ENCODE data around the gene CUEDC1. TPM values are rescaled to one million over a fixed set of nuclear protein-coding genes. Genes with fewer than 3 reads are reported as not detected.
A peak's percentile ranks its signal among the peaks of the same experiment; 100 is the strongest.

The CUEDC1 gene
- total RNA-seq, 2 donors from 2014 or later = 33.0 to 44.9 TPM

DNA sequence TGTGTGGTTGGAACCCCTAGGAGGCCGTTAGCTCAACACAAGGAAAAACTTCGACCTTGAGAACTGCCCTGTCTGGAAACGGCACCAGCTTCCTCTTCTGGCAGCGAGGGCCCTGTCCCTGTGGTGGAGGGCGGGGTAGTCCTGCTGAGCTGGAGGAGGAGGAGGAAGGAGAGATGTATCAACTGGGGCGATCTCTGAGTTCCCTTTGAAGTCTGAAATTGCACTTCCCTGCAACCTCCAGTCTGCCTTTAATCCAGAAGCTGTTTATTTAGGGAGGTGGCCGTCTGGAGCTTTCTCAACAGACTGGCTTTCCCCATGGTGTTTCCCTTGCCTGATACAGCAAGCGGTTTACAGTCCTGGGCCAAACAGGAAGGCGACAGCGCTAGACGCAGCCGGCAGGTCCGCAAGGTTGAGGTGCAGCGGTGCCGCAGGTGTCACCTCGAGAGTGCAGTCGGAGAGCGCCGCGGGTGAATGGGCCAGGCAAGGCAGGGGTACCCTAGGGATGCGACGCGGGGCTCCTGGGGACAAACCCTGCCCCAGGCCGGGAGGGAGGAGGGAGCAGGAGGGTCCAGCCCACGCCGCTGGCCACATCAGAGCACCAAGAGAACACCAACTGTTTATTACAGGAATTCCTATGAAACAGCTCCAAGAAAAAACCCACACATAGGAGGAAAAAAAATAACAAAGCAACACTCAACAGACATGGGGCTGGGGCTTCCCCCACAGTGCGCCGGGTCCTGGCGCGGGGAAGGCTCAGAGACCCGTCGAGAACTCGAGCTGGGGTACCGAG is 94.0 kb downstream of the CUEDC1 start:
- peak overlapping the region; percentile 80 to 91 for H3K27ac ChIP-seq
- intact Hi-C loops (cut with DNase I) = no loop called here
- TF ChIP-seq, protein P1, sequence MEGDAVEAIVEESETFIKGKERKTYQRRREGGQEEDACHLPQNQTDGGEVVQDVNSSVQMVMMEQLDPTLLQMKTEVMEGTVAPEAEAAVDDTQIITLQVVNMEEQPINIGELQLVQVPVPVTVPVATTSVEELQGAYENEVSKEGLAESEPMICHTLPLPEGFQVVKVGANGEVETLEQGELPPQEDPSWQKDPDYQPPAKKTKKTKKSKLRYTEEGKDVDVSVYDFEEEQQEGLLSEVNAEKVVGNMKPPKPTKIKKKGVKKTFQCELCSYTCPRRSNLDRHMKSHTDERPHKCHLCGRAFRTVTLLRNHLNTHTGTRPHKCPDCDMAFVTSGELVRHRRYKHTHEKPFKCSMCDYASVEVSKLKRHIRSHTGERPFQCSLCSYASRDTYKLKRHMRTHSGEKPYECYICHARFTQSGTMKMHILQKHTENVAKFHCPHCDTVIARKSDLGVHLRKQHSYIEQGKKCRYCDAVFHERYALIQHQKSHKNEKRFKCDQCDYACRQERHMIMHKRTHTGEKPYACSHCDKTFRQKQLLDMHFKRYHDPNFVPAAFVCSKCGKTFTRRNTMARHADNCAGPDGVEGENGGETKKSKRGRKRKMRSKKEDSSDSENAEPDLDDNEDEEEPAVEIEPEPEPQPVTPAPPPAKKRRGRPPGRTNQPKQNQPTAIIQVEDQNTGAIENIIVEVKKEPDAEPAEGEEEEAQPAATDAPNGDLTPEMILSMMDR (IDR thresholded peaks at IDR 0.05) = peak in 2 of 4 experiments; percentile 8 to 11
- no peak for TF ChIP-seq POLR2A (IDR thresholded peaks at IDR 0.05)
- peak; percentile 69 for TF ChIP-seq POLR2AphosphoS5 (IDR thresholded peaks at IDR 0.05)
- no peaks in the 10 kb centered on the region for H3K27me3 ChIP-seq (replicated peaks; ENCODE audit: insufficient read depth)
- H3K4me3 ChIP-seq = peak overlapping the region; percentile 33 to 46
- H3K36me3 ChIP-seq = no peaks in the 10 kb centered on the region
- DNase-seq (ENCODE audit: low spot score) = peak; percentile 76
- no peaks in the 10 kb centered on the region for H3K9me3 ChIP-seq
- under 1% methylated on average over 34 of the region's 34 CpGs for WGBS
- H3K4me1 ChIP-seq (replicated peaks) = peaks cover 15% of the 10 kb centered on the region

GRCh38 chr17:57860414-57860999 is 94.7 kb downstream of the CUEDC1 start:
- peak overlapping the region in 1 of 2 donors; percentile 46 for H3K4me3 ChIP-seq
- H3K36me3 ChIP-seq = no peaks in the 10 kb centered on the region
- peak overlapping the region; percentile 80 to 91 for H3K27ac ChIP-seq
- DNase-seq (ENCODE audit: low spot score) = no peak
- WGBS = 50% methylated on average over 6 of the region's 6 CpGs
- no peaks in the 10 kb centered on the region for H3K9me3 ChIP-seq
- TF ChIP-seq, protein P1 (IDR thresholded peaks at IDR 0.05) = no peak
- TF ChIP-seq POLR2A (IDR thresholded peaks at IDR 0.05) (no peak), POLR2AphosphoS5 (IDR thresholded peaks at IDR 0.05) (no peak)
- peaks cover 15% of the 10 kb centered on the region for H3K4me1 ChIP-seq (replicated peaks)
- intact Hi-C loops (cut with DNase I) = no loop called here
- H3K27me3 ChIP-seq (replicated peaks; ENCODE audit: insufficient read depth) = no peaks in the 10 kb centered on the region

DNA sequence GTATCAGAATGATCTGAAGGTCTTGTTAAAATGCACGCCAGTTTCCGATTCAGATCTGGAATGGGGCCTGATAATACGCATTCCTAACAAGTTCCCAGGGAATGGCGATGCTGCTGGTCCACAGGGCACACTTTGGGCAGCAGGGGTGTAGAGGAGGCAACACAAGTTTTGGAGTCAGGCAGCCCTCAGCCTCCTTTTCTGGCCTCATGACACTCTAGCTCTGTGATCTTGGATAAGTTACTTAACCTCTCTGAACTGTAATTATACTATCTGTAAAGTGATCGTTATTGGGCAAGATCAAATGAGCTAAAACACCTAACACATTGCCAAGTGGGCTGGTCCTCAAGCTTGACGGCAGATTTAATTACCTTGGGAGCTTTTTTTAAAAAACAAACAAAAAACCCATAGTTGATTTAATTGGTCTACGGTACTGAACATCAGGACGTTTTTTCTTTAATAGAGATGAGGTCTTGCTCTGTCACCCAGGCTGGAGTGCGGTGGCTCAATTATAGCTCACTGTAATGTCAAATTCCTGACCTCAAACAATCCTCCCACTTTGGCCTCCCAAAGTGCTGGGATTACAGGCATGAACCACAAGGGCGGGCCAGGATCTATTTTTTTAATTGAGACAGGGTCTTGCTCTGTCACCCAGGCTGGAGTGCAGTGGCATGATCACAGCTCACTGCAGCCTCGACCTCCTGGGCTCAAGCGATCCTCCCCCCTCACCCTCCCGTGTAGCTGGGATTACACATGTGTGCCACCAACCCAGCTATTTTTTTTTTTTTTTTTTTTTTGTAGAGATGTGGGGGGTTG is 95.4 kb downstream of the CUEDC1 start:
- no peak overlapping the region for H3K4me3 ChIP-seq
- H3K4me1 ChIP-seq (replicated peaks) = peaks cover 15% of the 10 kb centered on the region
- H3K27ac ChIP-seq = peak overlapping the region in 1 of 2 donors; percentile 91
- no peak for DNase-seq (ENCODE audit: low spot score)
- TF ChIP-seq POLR2A (IDR thresholded peaks at IDR 0.05) = no peak
- TF ChIP-seq POLR2AphosphoS5 (IDR thresholded peaks at IDR 0.05) = no peak
- TF ChIP-seq, protein P1 (IDR thresholded peaks at IDR 0.05) = no peak
- intact Hi-C loops (cut with DNase I) = loop anchor here (2.0 to 10.0 kb wide), 3 partner anchors 135 to 252 kb away; partner anchors contain the start of gene DYNLL2
- H3K9me3 ChIP-seq = no peaks in the 10 kb centered on the region
- WGBS = 37% methylated on average over 13 of the region's 13 CpGs
- no peaks in the 10 kb centered on the region for H3K27me3 ChIP-seq (replicated peaks; ENCODE audit: insufficient read depth)
- no peaks in the 10 kb centered on the region for H3K36me3 ChIP-seq

DNA sequence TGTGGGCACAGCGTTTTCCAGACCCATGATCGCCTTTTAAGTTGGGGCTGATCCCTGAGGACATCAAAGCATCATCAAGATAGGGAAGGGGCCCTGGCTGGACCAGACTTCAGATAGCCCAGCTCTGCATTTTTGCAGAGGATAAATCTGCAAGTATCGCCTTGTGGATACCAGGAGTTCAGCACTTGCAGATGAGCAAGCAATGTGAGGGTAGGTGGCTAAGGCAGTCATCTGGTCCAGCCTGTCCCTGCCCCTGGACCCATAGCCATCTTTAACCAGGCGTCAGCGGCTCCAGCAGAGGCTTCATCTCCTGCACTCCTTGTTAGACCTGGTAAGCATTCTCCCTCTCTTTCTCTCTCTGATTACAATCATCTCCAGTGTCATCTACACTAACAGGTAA is 96.4 kb downstream of the CUEDC1 start:
- intact Hi-C loops (cut with DNase I) = loop anchor here (2.0 to 10.0 kb wide), 3 partner anchors 136 to 253 kb away; partner anchors contain the start of gene DYNLL2
- Histone ChIP-seq H3K4me1 (replicated peaks) (peaks cover 16% of the 10 kb centered on the region), H3K4me3 (no peak overlapping the region), H3K27me3 (replicated peaks; ENCODE audit: insufficient read depth) (no peaks in the 10 kb centered on the region), H3K36me3 (no peaks in the 10 kb centered on the region), H3K9me3 (no peaks in the 10 kb centered on the region), H3K27ac (no peak overlapping the region)
- no peak for DNase-seq (ENCODE audit: low spot score)
- no peak for TF ChIP-seq POLR2A (IDR thresholded peaks at IDR 0.05)
- TF ChIP-seq, protein P1 (IDR thresholded peaks at IDR 0.05) = no peak
- TF ChIP-seq POLR2AphosphoS5 (IDR thresholded peaks at IDR 0.05) = no peak
- WGBS = 76% methylated on average over 5 of the region's 5 CpGs

Measured in prostate gland (tissue), 2 donors.